ENCODE measurements around the gene BACE1.
"Not testable (repeated sequence)": the region's sequence is repeated elsewhere in the genome, so short reads cannot be mapped to it uniquely, and the experiment has no call there.

BACE1 gene

DNA sequence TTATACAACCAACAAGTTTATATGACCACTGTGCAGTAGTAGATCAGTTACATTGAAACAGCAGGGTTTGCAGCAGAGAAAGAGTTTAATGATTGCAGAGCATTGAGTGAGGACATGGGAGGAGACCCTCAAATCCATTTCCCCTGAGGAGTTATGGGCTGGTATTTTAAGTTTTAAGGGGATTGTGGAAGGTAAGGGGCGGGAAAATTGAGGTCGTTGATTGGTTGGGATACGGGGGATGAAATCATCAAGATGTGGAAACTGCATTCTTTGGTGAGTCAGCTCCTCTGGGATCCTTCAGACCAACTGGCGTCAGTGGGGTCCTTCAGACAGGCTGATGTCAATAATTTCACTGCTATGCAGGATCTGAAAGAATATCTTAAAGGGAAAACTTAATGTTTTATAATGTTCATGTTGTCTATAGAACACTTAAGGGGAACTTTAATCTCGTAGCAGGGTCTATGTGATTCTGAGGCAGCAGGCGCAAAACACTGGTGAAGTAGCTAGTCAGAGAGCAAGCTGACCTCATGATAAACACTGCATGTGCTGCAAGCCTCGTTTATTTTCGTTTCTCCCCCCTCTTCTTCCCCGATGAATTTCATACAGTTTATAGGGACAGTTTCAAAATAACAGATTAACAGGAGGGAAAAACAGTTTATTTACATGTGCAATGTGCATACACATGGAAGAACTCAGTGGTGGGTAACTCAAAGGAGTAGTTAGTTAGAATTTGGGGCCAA lies 42.3 kb downstream of the BACE1 start:
- peaks cover 3% of the 10 kb centered on the region for H3K36me3 ChIP-seq
- no peaks in the 10 kb centered on the region for H3K9me3 ChIP-seq
- no peaks in the 10 kb centered on the region for H3K4me1 ChIP-seq
- DNase-seq: no peak
- H3K4me3 ChIP-seq (ENCODE audit: low read depth, low read length): no peak overlapping the region
- no peaks in the 10 kb centered on the region for H3K27me3 ChIP-seq
- TF ChIP-seq CTCF (IDR thresholded peaks at IDR 0.05; ENCODE audit: low read depth, low read length): no peak

- DNase-seq; H3K36me3 ChIP-seq; H3K4me1 ChIP-seq; H3K9me3 ChIP-seq; H3K27me3 ChIP-seq; H3K4me3 ChIP-seq (ENCODE audit: low read depth, low read length): not testable (repeated sequence)
Measured at GRCh38 chr11:117272175-117272574, 43.9 kb downstream of the BACE1 start.

GRCh38 chr11:117271208-117271607 lies 44.8 kb downstream of the BACE1 start:
- Histone ChIP-seq H3K27me3 (no peaks in the 10 kb centered on the region), H3K4me3 (ENCODE audit: low read depth, low read length) (no peak overlapping the region), H3K4me1 (no peaks in the 10 kb centered on the region), H3K9me3 (no peaks in the 10 kb centered on the region), H3K36me3 (peaks cover 3% of the 10 kb centered on the region)
- no peak for TF ChIP-seq CTCF (IDR thresholded peaks at IDR 0.05; ENCODE audit: low read depth, low read length)
- DNase-seq: no peak

- Histone ChIP-seq H3K4me3 (ENCODE audit: low read depth, low read length) (no peak overlapping the region), H3K27me3 (no peaks in the 10 kb centered on the region), H3K9me3 (no peaks in the 10 kb centered on the region), H3K4me1 (no peaks in the 10 kb centered on the region), H3K36me3 (peaks cover 3% of the 10 kb centered on the region)
- no peak for TF ChIP-seq CTCF (IDR thresholded peaks at IDR 0.05; ENCODE audit: low read depth, low read length)
- DNase-seq: no peak
Measured at GRCh38 chr11:117269856-117270255, 46.2 kb downstream of the BACE1 start.

- no peak for TF ChIP-seq CTCF (IDR thresholded peaks at IDR 0.05; ENCODE audit: low read depth, low read length)
- no peaks in the 10 kb centered on the region for H3K9me3 ChIP-seq
- H3K36me3 ChIP-seq: peaks cover 13% of the 10 kb centered on the region
- no peak overlapping the region for H3K4me3 ChIP-seq (ENCODE audit: low read depth, low read length)
- no peak for DNase-seq
- H3K27me3 ChIP-seq: no peaks in the 10 kb centered on the region
- no peaks in the 10 kb centered on the region for H3K4me1 ChIP-seq
Measured at GRCh38 chr11:117265745-117266144, 50.3 kb downstream of the BACE1 start.

- H3K4me3 ChIP-seq (ENCODE audit: low read depth, low read length); H3K9me3 ChIP-seq; H3K27me3 ChIP-seq; DNase-seq; H3K4me1 ChIP-seq: not testable (repeated sequence)
- peaks cover 13% of the 10 kb centered on the region for H3K36me3 ChIP-seq
Measured at GRCh38 chr11:117264624-117265323, 51.3 kb downstream of the BACE1 start.

DNA sequence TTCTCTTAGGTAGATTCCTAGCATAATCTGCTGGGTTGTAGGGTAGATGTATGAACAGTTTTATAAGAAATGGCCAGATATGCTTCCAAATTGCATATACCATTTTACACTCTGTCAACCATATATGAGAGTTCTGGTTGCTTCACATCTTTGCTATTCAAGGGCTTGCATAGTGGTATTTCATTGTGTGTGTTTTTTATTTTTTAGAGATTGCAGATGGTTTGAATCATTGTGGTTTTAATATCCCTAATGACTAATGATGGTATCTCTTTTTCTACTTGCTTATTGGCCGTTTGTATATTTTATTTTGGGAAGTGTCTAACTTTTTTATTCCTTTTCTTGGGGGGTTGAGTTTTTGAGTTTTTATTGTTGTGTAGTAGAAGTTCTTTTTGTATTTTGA lies 56.6 kb downstream of the BACE1 start:
- Histone ChIP-seq H3K36me3 (peaks cover 17% of the 10 kb centered on the region), H3K4me1 (no peaks in the 10 kb centered on the region), H3K4me3 (ENCODE audit: low read depth, low read length) (no peak overlapping the region), H3K9me3 (no peaks in the 10 kb centered on the region), H3K27me3 (no peaks in the 10 kb centered on the region)
- no peak for DNase-seq
- TF ChIP-seq CTCF (IDR thresholded peaks at IDR 0.05; ENCODE audit: low read depth, low read length): no peak

Data from BE2C (cell line).